HG03066 (cell line): ENCODE measurements around the gene CHRD.
A peak's percentile ranks its signal among the peaks of the same experiment; 100 is the strongest.

Experiments used
- ATAC-seq: cut with Tn5 transposase; IDR thresholded peaks from one replicate; pipeline ENCODE4 v1.9.1; 2021; ENCODE audit warnings: low read depth; ENCODE audit not compliant: unreplicated experiment

The CHRD gene

GRCh38 chr3:184360070-184360928 lies 19.6 kb upstream of the CHRD start:
- ATAC-seq = no peak

- no peak for ATAC-seq
Measured at GRCh38 chr3:184360929-184361531, 18.8 kb upstream of the CHRD start.

GRCh38 chr3:184361532-184361931 lies 18.3 kb upstream of the CHRD start, which contains the start of the genes CLCN2 and POLR2H:
CLCN2 (minus strand) TSS chr3:184361605; CDS start chr3:184361479, 126 bp downstream.
POLR2H (plus strand) TSS chr3:184361710; CDS start chr3:184363493, 1,783 bp downstream.
- ATAC-seq = peak; percentile 35

GRCh38 chr3:184361932-184362667 lies 17.8 kb upstream of the CHRD start:
- ATAC-seq = peak; percentile 8

GRCh38 chr3:184362668-184363546 lies 16.9 kb upstream of the CHRD start:
- peak; percentile 82 for ATAC-seq

- no peak for ATAC-seq
Measured at GRCh38 chr3:184366619-184367289, 13.1 kb upstream of the CHRD start.

- no peak for ATAC-seq
Measured at GRCh38 chr3:184368116-184368515, 11.7 kb upstream of the CHRD start.

GRCh38 chr3:184368586-184369183 lies 11.2 kb upstream of the CHRD start:
- ATAC-seq = no peak

GRCh38 chr3:184371570-184372018 lies 8.3 kb upstream of the CHRD start:
- no peak for ATAC-seq

- no peak for ATAC-seq
Measured at GRCh38 chr3:184372296-184372821, 7.5 kb upstream of the CHRD start.

- no peak for ATAC-seq
Measured at GRCh38 chr3:184372911-184373310, 6.9 kb upstream of the CHRD start.

- ATAC-seq = no peak
Measured at GRCh38 chr3:184373422-184373821, 6.4 kb upstream of the CHRD start.

- no peak for ATAC-seq
Measured at GRCh38 chr3:184375747-184376461, 4.0 kb upstream of the CHRD start.

- no peak for ATAC-seq
Measured at GRCh38 chr3:184377374-184377773, 2.5 kb upstream of the CHRD start.

GRCh38 chr3:184377882-184378445 lies 1.9 kb upstream of the CHRD start, which contains the start of gene THPO:
THPO (minus strand) TSS chr3:184378207; CDS start chr3:184376259, 1,948 bp downstream.
- ATAC-seq = no peak

GRCh38 chr3:184378651-184379357 lies 1.1 kb upstream of the CHRD start:
- no peak for ATAC-seq

- no peak for ATAC-seq
Measured at GRCh38 chr3:184380185-184380626, 352 bp downstream of the CHRD start.
